A172 (cell line): ENCODE data around the gene TOM1L1. TPM values are rescaled to one million over a fixed set of nuclear protein-coding genes. Genes with fewer than 3 reads are reported as not detected.

ENCODE experiments used
- DNase-seq: peaks from one replicate; pipeline ENCODE4 v3.0.0-alpha.2; 2015; ENCODE audit warnings: low spot score
- total RNA-seq: library from RNA; depleted of rRNA; stranded (reverse); fragments of >200 nt; shearing (Covaris generic); gene quantifications from 2 replicates; pipeline ENCODE4 v1.2.3, GENCODE V29; 2014; rRNA removed

Gene TOM1L1
- total RNA-seq, 1 experiment from 2014 or later: 54.9 TPM

DNA sequence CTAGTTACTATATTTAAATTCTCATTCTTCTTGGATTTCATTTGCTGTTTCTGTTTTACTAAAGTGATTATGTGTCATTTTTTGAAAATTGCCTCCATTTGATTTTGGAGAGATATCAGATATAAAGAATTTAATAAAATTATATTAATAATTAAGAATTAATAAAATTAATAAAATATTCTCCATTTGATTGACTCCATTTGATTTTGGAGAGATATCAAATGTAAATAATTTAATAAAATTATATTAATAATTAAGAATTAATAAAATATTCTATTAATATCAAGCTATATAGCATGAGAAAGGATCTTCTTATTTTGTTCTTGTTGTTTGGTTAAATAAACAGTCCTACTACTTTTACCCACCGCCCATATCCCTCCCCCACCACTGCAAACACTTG is 90.9 kb downstream of the TOM1L1 start:
- DNase-seq: no peak

DNA sequence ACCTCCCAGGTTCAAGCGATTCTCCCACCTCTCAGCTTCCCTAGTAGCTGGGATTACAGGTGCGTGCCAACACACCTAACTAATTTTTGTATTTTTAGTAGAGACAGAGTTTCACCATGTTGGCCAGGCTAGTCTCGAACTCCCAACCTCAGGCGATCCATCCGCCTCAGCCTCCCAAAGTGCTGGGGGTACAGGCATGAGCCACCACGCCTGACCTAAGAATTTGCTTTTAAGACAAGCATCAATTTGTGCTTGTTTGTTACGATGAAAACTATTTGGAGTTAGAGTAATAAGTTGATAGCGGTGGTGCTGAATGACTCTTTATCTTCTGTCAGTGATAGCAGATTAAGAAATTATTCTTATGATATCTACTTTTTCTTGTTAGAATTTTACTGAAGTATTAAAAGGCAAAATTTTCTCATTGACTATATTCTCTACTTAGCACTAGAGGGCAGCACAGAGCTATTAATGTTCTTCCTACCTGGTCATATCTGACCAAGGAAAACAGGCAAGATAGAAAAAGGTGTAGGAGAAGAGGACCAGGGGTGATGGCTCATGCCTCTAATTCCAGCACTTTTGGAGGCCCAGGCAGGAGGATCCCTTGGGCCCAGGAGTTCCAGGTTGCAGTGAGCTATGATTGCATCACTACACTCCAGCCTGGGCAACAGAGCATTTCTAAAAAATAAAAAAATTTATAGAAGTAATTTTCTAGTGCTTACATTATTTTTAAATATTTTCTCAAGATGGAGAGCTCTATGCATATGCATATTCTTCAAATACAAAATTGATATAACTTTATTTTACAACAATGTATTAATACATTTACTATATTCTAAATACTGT is 92.4 kb downstream of the TOM1L1 start:
- peak; percentile 57 for DNase-seq

DNA sequence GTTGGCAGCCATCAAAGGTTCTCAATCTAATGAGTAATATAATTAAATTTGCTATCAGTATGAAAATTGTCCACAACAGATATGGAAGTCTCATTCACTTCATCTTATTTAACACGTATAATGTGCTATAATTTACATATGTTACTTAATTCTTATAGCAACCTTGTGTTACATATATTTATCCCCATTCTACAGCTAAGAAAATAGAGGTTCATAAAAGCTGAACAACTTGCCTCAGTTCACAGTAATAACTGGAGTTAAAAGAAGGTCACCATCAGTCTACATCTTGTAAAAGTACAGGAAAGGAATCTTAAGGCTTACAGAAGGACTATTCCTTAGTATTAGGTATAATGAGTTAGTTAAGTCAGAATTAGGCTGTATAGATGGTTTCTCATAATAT is 95.8 kb downstream of the TOM1L1 start:
- DNase-seq: no peak

DNA sequence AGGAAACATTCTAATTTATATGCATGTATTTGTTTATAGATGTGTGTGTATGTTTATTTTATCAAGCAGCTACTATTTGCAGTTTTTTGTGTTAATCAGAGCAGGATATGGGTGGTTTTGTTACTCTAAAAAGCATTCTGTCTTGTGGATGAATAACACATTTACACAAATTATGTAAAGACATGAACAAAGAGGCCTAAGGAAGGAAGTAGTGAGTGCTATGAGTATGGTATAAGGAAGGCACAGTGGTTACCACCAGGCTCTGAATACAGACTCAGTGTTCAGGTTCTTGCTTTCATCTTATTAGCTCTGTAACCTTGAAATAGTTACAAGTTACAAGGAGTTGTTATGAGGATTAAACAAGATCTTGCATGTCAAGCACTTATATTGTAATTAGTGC is 101.8 kb downstream of the TOM1L1 start:
- no peak for DNase-seq

DNA sequence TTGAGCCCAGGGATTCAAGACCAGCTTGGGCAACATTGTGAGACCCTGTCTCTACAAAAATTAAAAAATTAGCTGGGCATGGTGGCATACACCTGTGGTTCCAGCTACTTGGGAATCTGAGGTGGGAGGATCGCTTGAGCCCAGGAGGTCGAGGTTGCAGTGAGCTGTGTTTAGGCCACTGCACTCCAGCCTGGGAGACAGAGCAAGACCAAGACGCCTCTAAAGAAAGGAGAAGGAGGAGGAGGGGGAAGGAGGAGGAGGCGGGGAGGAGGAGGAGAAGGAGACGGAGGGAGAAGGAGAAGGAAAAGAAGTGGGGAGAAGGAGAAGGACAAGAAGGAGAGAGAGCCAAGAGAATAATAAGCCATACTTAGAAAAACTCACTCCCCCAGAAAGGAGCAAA is 103.8 kb downstream of the TOM1L1 start:
- DNase-seq: no peak

DNA sequence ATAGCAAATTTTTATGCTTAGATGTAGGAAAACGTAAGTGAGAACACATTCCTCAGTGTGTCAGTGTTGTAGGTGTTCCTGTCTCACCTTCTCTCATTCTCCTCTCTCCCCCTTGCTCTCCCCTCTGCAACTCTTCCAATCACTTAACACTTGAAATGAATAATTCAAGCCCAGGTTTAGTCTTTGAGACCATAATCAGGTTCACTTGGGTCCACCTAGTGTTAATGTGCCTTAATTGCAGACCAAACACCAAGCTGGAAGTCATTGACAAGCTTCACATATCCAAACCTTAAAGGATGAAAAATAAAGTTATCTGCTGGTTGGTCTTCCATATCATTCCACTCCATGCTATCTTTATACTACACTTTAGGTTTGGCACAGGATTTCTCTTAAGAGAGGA is 104.9 kb downstream of the TOM1L1 start:
- DNase-seq: peak; percentile 5

Other genes starting within 250 kb of the TOM1L1 start
- gene COX11, start 67.8 kb downstream of the TOM1L1 start, total RNA-seq: 90.2 and 92.6 TPM in 2 replicates
- 12.8 and 32.4 TPM in 2 replicates for gene STXBP4, start 67.9 kb downstream of the TOM1L1 start, total RNA-seq